ENCODE measurements around the gene DHRS12.

The DHRS12 gene

GRCh38 chr13:51803422-51804294 lies at the start of gene DHRS12:
Gene DHRS12 (minus strand): TSS chr13:51804163. CDS start chr13:51799659, 4,504 bp downstream.
- peak; percentile 48 for DNase-seq (ENCODE audit: extremely low read depth, low read depth)
- TF ChIP-seq CTCF (IDR thresholded peaks at IDR 0.05; ENCODE audit: low read depth, low read length): no peak

- DNase-seq (ENCODE audit: extremely low read depth, low read depth): no peak
- TF ChIP-seq CTCF (IDR thresholded peaks at IDR 0.05; ENCODE audit: low read depth, low read length): peak; percentile 44
Observed at GRCh38 chr13:51849145-51850101, 45.5 kb upstream of the DHRS12 start.

- no peak for TF ChIP-seq CTCF (IDR thresholded peaks at IDR 0.05; ENCODE audit: low read depth, low read length)
- DNase-seq (ENCODE audit: extremely low read depth, low read depth): no peak
Observed at GRCh38 chr13:51848674-51849073, 44.7 kb upstream of the DHRS12 start.

GRCh38 chr13:51846756-51847155 lies 42.8 kb upstream of the DHRS12 start:
- TF ChIP-seq CTCF (IDR thresholded peaks at IDR 0.05; ENCODE audit: low read depth, low read length): no peak
- DNase-seq (ENCODE audit: extremely low read depth, low read depth): no peak

GRCh38 chr13:51845574-51846318 lies 41.8 kb upstream of the DHRS12 start:
- DNase-seq (ENCODE audit: extremely low read depth, low read depth): no peak
- TF ChIP-seq CTCF (IDR thresholded peaks at IDR 0.05; ENCODE audit: low read depth, low read length): no peak

GRCh38 chr13:51844862-51845573 lies 41.1 kb upstream of the DHRS12 start, which contains the start of gene TMEM272:
Gene TMEM272 (minus strand): TSS chr13:51845177. CDS start chr13:51838530, 6,647 bp downstream.
- peak; percentile 81 for TF ChIP-seq CTCF (IDR thresholded peaks at IDR 0.05; ENCODE audit: low read depth, low read length)
- DNase-seq (ENCODE audit: extremely low read depth, low read depth): no peak

All from AG09319 (cell line).